Measurements from ENCODE around the gene CDK11A. TPM values are rescaled to one million over a fixed set of nuclear protein-coding genes. Genes with fewer than 3 reads are reported as not detected.

The CDK11A gene
- polyA plus RNA-seq, 1 donor (not counting 4 experiments of a cell fraction or from before 2014, with no cell fraction given): 3.5 TPM

DNA sequence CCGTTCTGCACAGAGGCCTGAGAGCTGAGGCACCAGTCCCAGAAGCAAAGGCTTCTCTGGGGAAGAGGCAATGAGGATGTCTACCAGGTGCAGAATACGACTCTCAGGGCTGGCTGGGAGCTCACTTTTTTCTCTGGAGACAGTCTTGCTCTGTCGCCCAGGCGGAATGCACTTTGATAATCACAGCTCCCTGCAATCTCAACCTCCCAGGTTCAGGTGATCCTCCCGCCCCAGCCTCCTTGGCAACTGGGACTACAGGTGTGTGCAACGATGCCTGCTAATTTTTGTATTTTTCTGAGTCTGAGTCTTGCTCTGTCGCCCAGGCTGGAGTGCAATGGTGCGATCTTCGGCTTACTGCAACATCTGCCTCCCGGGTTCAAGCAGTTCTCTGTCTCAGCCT lies 36.6 kb upstream of the CDK11A start:
- dilution Hi-C loops (cut with MboI; ENCODE audit: extremely low pct_ligation_motif_present, low sequenced_read_pairs): no loop called here
- peaks cover 8% of the 10 kb centered on the region for H3K4me1 ChIP-seq (ENCODE audit: control insufficient read depth, extremely low read depth, insufficient read depth, low read length)
- H3K4me3 ChIP-seq (ENCODE audit: control insufficient read depth in 2 of 3, extremely low read depth in 1 of 3, insufficient read depth in 2 of 3, low read depth in 1 of 3, low read length in 3 of 3): no peak overlapping the region
- no peak overlapping the region for H2AFZ ChIP-seq (ENCODE audit: control insufficient read depth, low read length)
- H3K79me2 ChIP-seq (ENCODE audit: control insufficient read depth, insufficient read depth, low read length): peaks cover 49% of the 10 kb centered on the region
- peaks cover 7% of the 10 kb centered on the region for H4K20me1 ChIP-seq (ENCODE audit: control insufficient read depth, extremely low read depth, insufficient read depth, low read length)
- no peak overlapping the region for H3K9ac ChIP-seq (ENCODE audit: control insufficient read depth, extremely low read depth, insufficient read depth, low read length)
- no peaks in the 10 kb centered on the region for H3K9me1 ChIP-seq (ENCODE audit: control insufficient read depth, extremely low read depth, insufficient read depth, low read length)
- DNase-seq (ENCODE audit: low read depth, low spot score) (no peak), FAIRE-seq (no peak)
- H3K27me3 ChIP-seq (ENCODE audit: control insufficient read depth, extremely low read depth, insufficient read depth, low read length): no peaks in the 10 kb centered on the region
- TF ChIP-seq EZH2 (IDR thresholded peaks at IDR 0.05; ENCODE audit: low read length): no peak
- TF ChIP-seq, protein P1, sequence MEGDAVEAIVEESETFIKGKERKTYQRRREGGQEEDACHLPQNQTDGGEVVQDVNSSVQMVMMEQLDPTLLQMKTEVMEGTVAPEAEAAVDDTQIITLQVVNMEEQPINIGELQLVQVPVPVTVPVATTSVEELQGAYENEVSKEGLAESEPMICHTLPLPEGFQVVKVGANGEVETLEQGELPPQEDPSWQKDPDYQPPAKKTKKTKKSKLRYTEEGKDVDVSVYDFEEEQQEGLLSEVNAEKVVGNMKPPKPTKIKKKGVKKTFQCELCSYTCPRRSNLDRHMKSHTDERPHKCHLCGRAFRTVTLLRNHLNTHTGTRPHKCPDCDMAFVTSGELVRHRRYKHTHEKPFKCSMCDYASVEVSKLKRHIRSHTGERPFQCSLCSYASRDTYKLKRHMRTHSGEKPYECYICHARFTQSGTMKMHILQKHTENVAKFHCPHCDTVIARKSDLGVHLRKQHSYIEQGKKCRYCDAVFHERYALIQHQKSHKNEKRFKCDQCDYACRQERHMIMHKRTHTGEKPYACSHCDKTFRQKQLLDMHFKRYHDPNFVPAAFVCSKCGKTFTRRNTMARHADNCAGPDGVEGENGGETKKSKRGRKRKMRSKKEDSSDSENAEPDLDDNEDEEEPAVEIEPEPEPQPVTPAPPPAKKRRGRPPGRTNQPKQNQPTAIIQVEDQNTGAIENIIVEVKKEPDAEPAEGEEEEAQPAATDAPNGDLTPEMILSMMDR (optimal IDR thresholded peaks at IDR 0.05 in 1 of 3, IDR thresholded peaks at IDR 0.05 in 1 of 3, conservative IDR thresholded peaks at IDR 0.05 in 1 of 3; ENCODE audit: extremely low read depth in 1 of 3, insufficient read depth in 2 of 3, low read length in 3 of 3): no peak
- H3K4me2 ChIP-seq (ENCODE audit: control insufficient read depth, extremely low read depth, insufficient read depth, low read depth, low read length): no peak overlapping the region
- no peaks in the 10 kb centered on the region for H3K9me3 ChIP-seq (ENCODE audit: control insufficient read depth, low read depth, low read length)
- no peak overlapping the region for H3K27ac ChIP-seq (ENCODE audit: control insufficient read depth, insufficient read depth, low read length)
- H3K36me3 ChIP-seq (ENCODE audit: control insufficient read depth in 2 of 2, extremely low read depth in 1 of 2, insufficient read depth in 2 of 2, low read length in 2 of 2): peaks cover 31 to 39% of the 10 kb centered on the region in 2 experiments

DNA sequence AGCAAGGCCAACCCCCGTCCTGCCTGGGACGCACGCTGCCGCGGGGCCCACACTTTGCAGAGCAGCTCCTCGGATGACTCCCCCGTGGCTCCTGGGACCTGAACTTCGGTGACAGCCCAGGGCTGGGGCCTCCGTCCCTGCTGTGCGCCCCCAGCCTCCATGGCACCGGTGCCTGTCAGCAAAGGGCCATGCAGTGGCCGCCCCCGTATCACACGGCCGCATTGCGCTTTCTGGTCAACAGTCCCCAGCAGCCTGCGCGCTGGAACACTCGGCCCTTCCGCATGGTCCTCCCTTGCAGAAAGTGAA lies 36.1 kb upstream of the CDK11A start:
- no peaks in the 10 kb centered on the region for H3K9me1 ChIP-seq (ENCODE audit: control insufficient read depth, extremely low read depth, insufficient read depth, low read length)
- no peak overlapping the region for H3K4me3 ChIP-seq (ENCODE audit: control insufficient read depth in 2 of 3, extremely low read depth in 1 of 3, insufficient read depth in 2 of 3, low read depth in 1 of 3, low read length in 3 of 3)
- H3K27ac ChIP-seq (ENCODE audit: control insufficient read depth, insufficient read depth, low read length): no peak overlapping the region
- peaks cover 31 to 39% of the 10 kb centered on the region in 2 experiments for H3K36me3 ChIP-seq (ENCODE audit: control insufficient read depth in 2 of 2, extremely low read depth in 1 of 2, insufficient read depth in 2 of 2, low read length in 2 of 2)
- dilution Hi-C loops (cut with MboI; ENCODE audit: extremely low pct_ligation_motif_present, low sequenced_read_pairs): no loop called here
- peaks cover 8% of the 10 kb centered on the region for H3K4me1 ChIP-seq (ENCODE audit: control insufficient read depth, extremely low read depth, insufficient read depth, low read length)
- H3K79me2 ChIP-seq (ENCODE audit: control insufficient read depth, insufficient read depth, low read length): peaks cover 46% of the 10 kb centered on the region
- H4K20me1 ChIP-seq (ENCODE audit: control insufficient read depth, extremely low read depth, insufficient read depth, low read length): peaks cover 7% of the 10 kb centered on the region
- no peak for FAIRE-seq
- no peaks in the 10 kb centered on the region for H3K9me3 ChIP-seq (ENCODE audit: control insufficient read depth, low read depth, low read length)
- TF ChIP-seq, protein P1 (optimal IDR thresholded peaks at IDR 0.05 in 1 of 3, IDR thresholded peaks at IDR 0.05 in 1 of 3, conservative IDR thresholded peaks at IDR 0.05 in 1 of 3; ENCODE audit: extremely low read depth in 1 of 3, insufficient read depth in 2 of 3, low read length in 3 of 3): no peak
- TF ChIP-seq EZH2 (IDR thresholded peaks at IDR 0.05; ENCODE audit: low read length): no peak
- H3K27me3 ChIP-seq (ENCODE audit: control insufficient read depth, extremely low read depth, insufficient read depth, low read length): no peaks in the 10 kb centered on the region
- H2AFZ ChIP-seq (ENCODE audit: control insufficient read depth, low read length): no peak overlapping the region
- H3K4me2 ChIP-seq (ENCODE audit: control insufficient read depth, extremely low read depth, insufficient read depth, low read depth, low read length): no peak overlapping the region
- H3K9ac ChIP-seq (ENCODE audit: control insufficient read depth, extremely low read depth, insufficient read depth, low read length): no peak overlapping the region
- no peak for DNase-seq (ENCODE audit: low read depth, low spot score)
